Stimulated activated naive B cell treated with anti-CD40 and anti-IgM and Interleukin-4, amounts not matched to agents 10 μg/mL and 1 μg/mL and 100 μg/mL, for 72 hours (primary cell): ENCODE measurements around the gene CAMK2G.
"Not testable (repeated sequence)": the region's sequence is repeated elsewhere in the genome, so short reads cannot be mapped to it uniquely, and the experiment has no call there.

ENCODE experiments used
- ATAC-seq, 2 donors: fragments of 150-1000 bp; cut with Tn5 transposase; replicated peaks; 2 replicates each; pipeline ENCODE4 v1.10.0; 2021; ENCODE audit warnings: moderate library complexity in 1 of 2
- DNase-seq: peaks from one replicate; pipeline ENCODE4 v3.0.0; 2021
- H3K27ac Mint-ChIP-seq: one replicate; pipeline ENCODE4 v1.8.0; 2022; ENCODE audit warnings: mild to moderate bottlenecking, mixed read lengths
- H3K27me3 Mint-ChIP-seq, 2 donors: one replicate each; pipeline ENCODE4 v1.8.0; 2022; ENCODE audit warnings: mixed read lengths in 2 of 2
- H3K36me3 Mint-ChIP-seq, 2 donors: one replicate each; pipeline ENCODE4 v1.8.0; 2022; ENCODE audit warnings: mixed read lengths in 2 of 2, mild to moderate bottlenecking in 1 of 2
- H3K4me1 Mint-ChIP-seq, 2 donors: one replicate each; pipeline ENCODE4 v1.8.0; 2022; ENCODE audit warnings: mixed read lengths in 2 of 2, mild to moderate bottlenecking in 1 of 2
- H3K4me3 Mint-ChIP-seq, 2 donors: one replicate each; pipeline ENCODE4 v1.8.0; 2022; ENCODE audit warnings: mild to moderate bottlenecking in 2 of 2, mixed read lengths in 2 of 2, moderate library complexity in 1 of 2
- H3K9me3 Mint-ChIP-seq, 2 donors: one replicate each; pipeline ENCODE4 v1.8.0; 2022; ENCODE audit warnings: mixed read lengths in 2 of 2, mild to moderate bottlenecking in 1 of 2

Gene CAMK2G

GRCh38 chr10:73802276-73802991 is 71.9 kb downstream of the CAMK2G start:
- Mint-ChIP-seq H3K27ac (peak overlapping the region; percentile 90), H3K27me3 (no peaks in the 10 kb centered on the region), H3K4me1 (peaks cover 32 to 34% of the 10 kb centered on the region in 2 donors), H3K36me3 (peaks cover 59 to 69% of the 10 kb centered on the region in 2 donors), H3K9me3 (no peaks in the 10 kb centered on the region), H3K4me3 (no peak overlapping the region)
- no peak for DNase-seq
- no peak for ATAC-seq

GRCh38 chr10:73801253-73801590 is 73.1 kb downstream of the CAMK2G start:
- Mint-ChIP-seq H3K36me3 (peaks cover 48 to 69% of the 10 kb centered on the region in 2 donors), H3K4me1 (peaks cover 22 to 23% of the 10 kb centered on the region in 2 donors), H3K4me3 (no peak overlapping the region), H3K27me3 (no peaks in the 10 kb centered on the region), H3K27ac (no peak overlapping the region), H3K9me3 (no peaks in the 10 kb centered on the region)
- DNase-seq (no peak), ATAC-seq (no peak)

- DNase-seq (no peak), ATAC-seq (no peak)
- peaks cover 45 to 68% of the 10 kb centered on the region in 2 donors for H3K36me3 Mint-ChIP-seq
- peak overlapping the region; percentile 51 for H3K27ac Mint-ChIP-seq
- H3K27me3 Mint-ChIP-seq: no peaks in the 10 kb centered on the region
- H3K4me3 Mint-ChIP-seq: no peak overlapping the region
- H3K9me3 Mint-ChIP-seq: no peaks in the 10 kb centered on the region
- peaks cover 19% of the 10 kb centered on the region in 2 donors for H3K4me1 Mint-ChIP-seq
Measured at GRCh38 chr10:73800560-73801252, 73.6 kb downstream of the CAMK2G start.

GRCh38 chr10:73799899-73800559 is 74.3 kb downstream of the CAMK2G start:
- Mint-ChIP-seq H3K4me1 (peaks cover 19 to 20% of the 10 kb centered on the region in 2 donors), H3K36me3 (peaks cover 47 to 69% of the 10 kb centered on the region in 2 donors), H3K9me3 (no peaks in the 10 kb centered on the region), H3K27me3 (no peaks in the 10 kb centered on the region), H3K4me3 (no peak overlapping the region), H3K27ac (peak overlapping the region; percentile 51)
- ATAC-seq (no peak), DNase-seq (no peak)

GRCh38 chr10:73798927-73799560 is 75.3 kb downstream of the CAMK2G start:
- H3K27ac Mint-ChIP-seq: no peak overlapping the region
- H3K9me3 Mint-ChIP-seq: no peaks in the 10 kb centered on the region
- peaks cover 15 to 17% of the 10 kb centered on the region in 2 donors for H3K4me1 Mint-ChIP-seq
- H3K4me3 Mint-ChIP-seq: no peak overlapping the region
- no peaks in the 10 kb centered on the region for H3K27me3 Mint-ChIP-seq
- H3K36me3 Mint-ChIP-seq: peaks cover 50 to 73% of the 10 kb centered on the region in 2 donors
- ATAC-seq (no peak), DNase-seq (no peak)

GRCh38 chr10:73798087-73798486 is 76.3 kb downstream of the CAMK2G start:
- peak overlapping the region in 1 of 2 donors; percentile 1 for H3K4me3 Mint-ChIP-seq
- H3K27me3 Mint-ChIP-seq: no peaks in the 10 kb centered on the region
- peaks cover 5 to 7% of the 10 kb centered on the region in 2 donors for H3K4me1 Mint-ChIP-seq
- ATAC-seq (no peak), DNase-seq (no peak)
- peak overlapping the region; percentile 37 for H3K27ac Mint-ChIP-seq
- H3K9me3 Mint-ChIP-seq: no peaks in the 10 kb centered on the region
- H3K36me3 Mint-ChIP-seq: peaks cover 56 to 73% of the 10 kb centered on the region in 2 donors

- Mint-ChIP-seq H3K4me3 (peak overlapping the region in 1 of 2 donors; percentile 1), H3K27ac (peak overlapping the region; percentile 37), H3K9me3 (no peaks in the 10 kb centered on the region), H3K36me3 (peaks cover 53 to 74% of the 10 kb centered on the region in 2 donors), H3K4me1 (peaks cover 0 to 4% of the 10 kb centered on the region in 2 donors), H3K27me3 (no peaks in the 10 kb centered on the region)
- ATAC-seq (no peak), DNase-seq (no peak)
Measured at GRCh38 chr10:73797324-73798025, 76.9 kb downstream of the CAMK2G start.

- Mint-ChIP-seq H3K4me1 (peaks cover 0 to 4% of the 10 kb centered on the region in 2 donors), H3K27me3 (no peaks in the 10 kb centered on the region), H3K4me3 (no peak overlapping the region), H3K36me3 (peaks cover 55 to 74% of the 10 kb centered on the region in 2 donors), H3K9me3 (no peaks in the 10 kb centered on the region), H3K27ac (peak overlapping the region; percentile 14)
- DNase-seq: no peak
- no peak for ATAC-seq
Measured at GRCh38 chr10:73796766-73797165, 77.6 kb downstream of the CAMK2G start.

- H3K4me3 Mint-ChIP-seq, H3K27ac Mint-ChIP-seq, DNase-seq, ATAC-seq, H3K27me3 Mint-ChIP-seq, H3K4me1 Mint-ChIP-seq, H3K9me3 Mint-ChIP-seq: not testable (repeated sequence)
- peaks cover 58 to 76% of the 10 kb centered on the region in 2 donors for H3K36me3 Mint-ChIP-seq
Measured at GRCh38 chr10:73796035-73796434, 78.3 kb downstream of the CAMK2G start.

- H3K27me3 Mint-ChIP-seq, DNase-seq, H3K9me3 Mint-ChIP-seq, H3K4me1 Mint-ChIP-seq, H3K4me3 Mint-ChIP-seq, ATAC-seq: not testable (repeated sequence)
- Mint-ChIP-seq H3K36me3 (peaks cover 61 to 77% of the 10 kb centered on the region in 2 donors), H3K27ac (peak overlapping the region; percentile 59)
Measured at GRCh38 chr10:73795491-73795890, 78.9 kb downstream of the CAMK2G start.

- Mint-ChIP-seq H3K36me3 (peaks cover 61 to 83% of the 10 kb centered on the region in 2 donors), H3K4me1 (peaks cover 0 to 2% of the 10 kb centered on the region in 2 donors), H3K27me3 (no peaks in the 10 kb centered on the region), H3K4me3 (no peak overlapping the region), H3K9me3 (no peaks in the 10 kb centered on the region), H3K27ac (peak overlapping the region; percentile 67)
- DNase-seq (no peak), ATAC-seq (no peak)
Measured at GRCh38 chr10:73793456-73793855, 80.9 kb downstream of the CAMK2G start.

- Mint-ChIP-seq H3K27ac (no peak overlapping the region), H3K9me3 (no peaks in the 10 kb centered on the region), H3K36me3 (peaks cover 49 to 69% of the 10 kb centered on the region in 2 donors), H3K4me3 (no peak overlapping the region), H3K27me3 (no peaks in the 10 kb centered on the region), H3K4me1 (peaks cover 5% of the 10 kb centered on the region in 2 donors)
- no peak for DNase-seq
- ATAC-seq: no peak
Measured at GRCh38 chr10:73791871-73792400, 82.4 kb downstream of the CAMK2G start.

GRCh38 chr10:73790886-73791625 is 83.3 kb downstream of the CAMK2G start:
- peaks cover 48 to 63% of the 10 kb centered on the region in 2 donors for H3K36me3 Mint-ChIP-seq
- H3K27me3 Mint-ChIP-seq: no peaks in the 10 kb centered on the region
- no peaks in the 10 kb centered on the region for H3K9me3 Mint-ChIP-seq
- H3K27ac Mint-ChIP-seq: no peak overlapping the region
- no peak for ATAC-seq
- H3K4me1 Mint-ChIP-seq: peaks cover 11 to 14% of the 10 kb centered on the region in 2 donors
- no peak for DNase-seq
- no peak overlapping the region for H3K4me3 Mint-ChIP-seq
